SJSA1 (cell line): ENCODE measurements around the gene SLC23A2. TPM values are rescaled to one million over a fixed set of nuclear protein-coding genes. Genes with fewer than 3 reads are reported as not detected.

Experiments used
- total RNA-seq: library from RNA; depleted of rRNA; stranded (reverse); fragments of >200 nt; shearing (Covaris generic); gene quantifications from 2 replicates; pipeline ENCODE4 v1.2.3, GENCODE V29; 2014; rRNA removed

Gene SLC23A2
- total RNA-seq, 1 experiment from 2014 or later, result 10.4 TPM

Other genes starting within 250 kb of the SLC23A2 start
- 0.53 and 0.87 TPM in 2 replicates for gene RASSF2, start 177.9 kb downstream of the SLC23A2 start, total RNA-seq
- 95.2 and 139 TPM in 2 replicates for gene TMEM230, start 111.6 kb upstream of the SLC23A2 start, total RNA-seq
- gene PCNA, start 118.4 kb upstream of the SLC23A2 start, total RNA-seq, result 391 and 409 TPM in 2 replicates
- gene CDS2, start 125.5 kb upstream of the SLC23A2 start, total RNA-seq, result 27.4 and 31.2 TPM in 2 replicates